ENCODE measurements around the gene NAMPT. TPM values are rescaled to one million over a fixed set of nuclear protein-coding genes. Genes with fewer than 3 reads are reported as not detected.

NAMPT gene
- 100 to 1,000 TPM; 274 to 823 (median 604) TPM for total RNA-seq

GRCh38 chr7:106284714-106285050 is at the start of gene NAMPT:
Gene NAMPT (minus strand): TSS chr7:106284983. CDS start chr7:106284884, 99 bp downstream.
- 0% methylated on average over 1 of the region's 32 CpGs; no CpG with 5 or more reads in 1 of the 2 donors for WGBS, 2 donors
- no peak for DNase-seq
- H3K4me3 ChIP-seq, result peak within 1 kb of the TSS; percentile 70 to 88 (median 87)
- peak within 1 kb of the TSS; percentile 94 to 99 (median 99) for H3K27ac ChIP-seq
- H3K36me3 ChIP-seq, result no peaks in the 10 kb centered on the region
- no peaks in the 10 kb centered on the region for H3K27me3 ChIP-seq
- intact Hi-C loops (cut with DNase I), result loop anchor here (5.0 to 10.0 kb wide), 2 partner anchors 140 to 158 kb away; no protein-coding TSS in a partner anchor
- H3K9me3 ChIP-seq, result no peaks in the 10 kb centered on the region
- H3K4me1 ChIP-seq, result peaks cover 0 to 65% (median 3%) of the 10 kb centered on the region in 3 donors
- TF ChIP-seq, protein P1, sequence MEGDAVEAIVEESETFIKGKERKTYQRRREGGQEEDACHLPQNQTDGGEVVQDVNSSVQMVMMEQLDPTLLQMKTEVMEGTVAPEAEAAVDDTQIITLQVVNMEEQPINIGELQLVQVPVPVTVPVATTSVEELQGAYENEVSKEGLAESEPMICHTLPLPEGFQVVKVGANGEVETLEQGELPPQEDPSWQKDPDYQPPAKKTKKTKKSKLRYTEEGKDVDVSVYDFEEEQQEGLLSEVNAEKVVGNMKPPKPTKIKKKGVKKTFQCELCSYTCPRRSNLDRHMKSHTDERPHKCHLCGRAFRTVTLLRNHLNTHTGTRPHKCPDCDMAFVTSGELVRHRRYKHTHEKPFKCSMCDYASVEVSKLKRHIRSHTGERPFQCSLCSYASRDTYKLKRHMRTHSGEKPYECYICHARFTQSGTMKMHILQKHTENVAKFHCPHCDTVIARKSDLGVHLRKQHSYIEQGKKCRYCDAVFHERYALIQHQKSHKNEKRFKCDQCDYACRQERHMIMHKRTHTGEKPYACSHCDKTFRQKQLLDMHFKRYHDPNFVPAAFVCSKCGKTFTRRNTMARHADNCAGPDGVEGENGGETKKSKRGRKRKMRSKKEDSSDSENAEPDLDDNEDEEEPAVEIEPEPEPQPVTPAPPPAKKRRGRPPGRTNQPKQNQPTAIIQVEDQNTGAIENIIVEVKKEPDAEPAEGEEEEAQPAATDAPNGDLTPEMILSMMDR (IDR thresholded peaks at IDR 0.05), result no peak
- peak in 2 of 4 donors; percentile 38 to 92 for TF ChIP-seq POLR2A (IDR thresholded peaks at IDR 0.05)

DNA sequence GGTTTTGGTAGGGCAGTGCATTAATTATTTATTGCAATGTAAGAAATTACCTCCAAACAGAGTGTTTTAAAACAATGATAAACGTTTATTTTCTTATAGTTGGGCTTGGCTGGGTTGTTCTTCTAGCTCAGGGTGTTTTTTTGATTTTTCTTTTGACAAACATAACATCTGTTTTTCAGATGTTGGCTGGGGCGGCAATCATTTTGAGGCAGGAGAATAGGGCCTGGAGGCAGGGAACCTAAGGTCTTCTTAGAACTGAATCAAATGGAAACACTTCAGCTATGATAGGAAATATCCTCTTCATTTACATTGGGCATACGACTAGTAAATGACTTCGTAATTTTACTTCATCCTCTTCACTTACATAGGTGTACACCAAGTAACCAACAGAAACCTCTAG is 47.4 kb upstream of the NAMPT start:
- intact Hi-C loops (cut with DNase I), result no loop called here
- no peak for TF ChIP-seq POLR2A (IDR thresholded peaks at IDR 0.05)
- TF ChIP-seq, protein P1 (IDR thresholded peaks at IDR 0.05), result no peak
- Histone ChIP-seq H3K9me3 (peaks cover 0 to 8% (median 0%) of the 10 kb centered on the region in 3 donors), H3K4me3 (no peak overlapping the region), H3K4me1 (peaks cover 0 to 17% (median 10%) of the 10 kb centered on the region in 3 donors), H3K27me3 (no peaks in the 10 kb centered on the region), H3K36me3 (no peaks in the 10 kb centered on the region), H3K27ac (no peak overlapping the region)
- 72 to 75% methylated on average over 4 of the region's 4 CpGs for WGBS, 2 donors
- no peak for DNase-seq

- no peak for DNase-seq
- Histone ChIP-seq H3K36me3 (no peaks in the 10 kb centered on the region), H3K4me1 (peaks cover 0 to 17% (median 10%) of the 10 kb centered on the region in 3 donors), H3K4me3 (no peak overlapping the region), H3K27me3 (no peaks in the 10 kb centered on the region), H3K27ac (no peak overlapping the region), H3K9me3 (peaks cover 0 to 2% (median 0%) of the 10 kb centered on the region in 3 donors)
- WGBS, 2 donors, result 44 to 52% methylated on average over 3 of the region's 3 CpGs
- TF ChIP-seq POLR2A (IDR thresholded peaks at IDR 0.05), result no peak
- TF ChIP-seq, protein P1 (IDR thresholded peaks at IDR 0.05), result no peak
- intact Hi-C loops (cut with DNase I), result no loop called here
Measured at GRCh38 chr7:106331441-106332175, 46.8 kb upstream of the NAMPT start.

DNA sequence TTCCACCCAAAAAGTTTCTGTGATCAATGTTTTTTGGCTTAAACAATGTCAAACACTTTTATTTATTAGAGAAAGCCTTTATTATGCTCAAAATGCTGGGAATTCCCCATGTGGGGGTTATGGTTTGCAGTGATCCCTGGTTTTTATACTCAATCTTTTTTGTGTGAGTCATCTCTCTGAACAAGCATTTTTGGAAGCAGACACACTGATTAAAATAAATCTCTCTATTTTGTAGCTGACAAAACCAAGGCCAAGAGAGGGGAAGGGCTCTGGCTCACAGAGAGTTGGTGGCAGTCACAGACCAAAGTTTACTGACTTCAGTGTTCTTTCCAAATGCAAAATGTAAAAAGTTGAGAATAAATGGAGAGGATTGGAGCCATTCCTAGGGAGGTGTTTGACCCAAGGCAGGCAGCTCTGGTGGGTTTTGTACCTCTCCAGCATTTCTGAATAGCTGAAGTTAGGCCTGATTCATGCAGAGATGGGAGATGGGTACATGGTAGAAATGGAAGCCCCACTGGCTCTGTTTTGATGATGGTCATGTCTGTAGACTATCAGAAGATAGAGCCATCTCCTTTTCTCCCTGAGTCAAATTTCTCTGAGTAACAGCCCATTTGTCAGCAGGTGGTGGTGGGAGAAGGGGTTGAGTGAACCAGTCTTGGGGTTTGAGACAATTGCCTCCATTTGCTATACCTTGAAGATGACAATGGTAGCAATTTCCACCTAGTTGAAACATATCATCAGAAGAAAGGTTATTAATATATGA is 45.4 kb upstream of the NAMPT start:
- no peak for DNase-seq
- intact Hi-C loops (cut with DNase I), result no loop called here
- no peaks in the 10 kb centered on the region for H3K9me3 ChIP-seq
- peak overlapping the region in 1 of 4 donors; percentile 42 for H3K27ac ChIP-seq
- TF ChIP-seq, protein P1 (IDR thresholded peaks at IDR 0.05), result no peak
- no peak for TF ChIP-seq POLR2A (IDR thresholded peaks at IDR 0.05)
- H3K27me3 ChIP-seq, result no peaks in the 10 kb centered on the region
- H3K4me1 ChIP-seq, result peaks cover 0 to 17% (median 10%) of the 10 kb centered on the region in 3 donors
- H3K4me3 ChIP-seq, result no peak overlapping the region
- no peaks in the 10 kb centered on the region for H3K36me3 ChIP-seq

- no peak for DNase-seq
- no peaks in the 10 kb centered on the region for H3K27me3 ChIP-seq
- H3K4me1 ChIP-seq, result peaks cover 0 to 17% (median 10%) of the 10 kb centered on the region in 3 donors
- H3K4me3 ChIP-seq, result no peak overlapping the region
- H3K36me3 ChIP-seq, result no peaks in the 10 kb centered on the region
- TF ChIP-seq, protein P1 (IDR thresholded peaks at IDR 0.05), result no peak
- no peak for TF ChIP-seq POLR2A (IDR thresholded peaks at IDR 0.05)
- H3K9me3 ChIP-seq, result no peaks in the 10 kb centered on the region
- H3K27ac ChIP-seq, result peak overlapping the region in 1 of 4 donors; percentile 42
- intact Hi-C loops (cut with DNase I), result no loop called here
- 0% methylated on average over 1 of the region's 1 CpG for WGBS, 2 donors
Measured at GRCh38 chr7:106329408-106329807, 44.6 kb upstream of the NAMPT start.

All from esophagus squamous epithelium (tissue), 5 donors.